ENCODE results near the gene ISCA1.
"Not testable (repeated sequence)": the region's sequence is repeated elsewhere in the genome, so short reads cannot be mapped to it uniquely, and the experiment has no call there.

ISCA1 gene

DNA sequence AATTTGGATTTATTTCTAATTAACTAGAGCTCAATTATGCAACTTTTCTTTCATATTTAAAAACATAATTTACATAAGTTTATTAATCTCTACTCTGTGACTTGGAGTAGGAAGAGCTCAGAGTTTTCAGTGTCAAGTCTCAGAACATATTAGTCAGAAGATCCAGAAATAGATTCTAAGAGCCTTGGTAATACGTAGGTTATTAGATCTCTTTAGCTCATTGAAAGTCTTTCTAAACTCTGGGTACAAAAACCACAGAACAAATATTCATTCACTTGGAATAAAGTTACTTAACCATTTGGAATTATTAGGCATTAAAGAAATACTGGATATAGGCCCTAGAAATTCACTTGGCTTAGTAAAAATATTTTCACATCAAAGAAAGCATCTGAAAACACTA is 26.3 kb upstream of the ISCA1 start:
- no peak for DNase-seq
- no peak overlapping the region for H3K27ac Mint-ChIP-seq
- H3K9me3 Mint-ChIP-seq = peaks cover 13% of the 10 kb centered on the region
- H3K4me3 Mint-ChIP-seq = no peak overlapping the region
- peaks cover 23% of the 10 kb centered on the region for H3K4me1 Mint-ChIP-seq
- H3K36me3 Mint-ChIP-seq (ENCODE audit: low read depth) = peaks cover 77% of the 10 kb centered on the region
- TF ChIP-seq, protein P1, sequence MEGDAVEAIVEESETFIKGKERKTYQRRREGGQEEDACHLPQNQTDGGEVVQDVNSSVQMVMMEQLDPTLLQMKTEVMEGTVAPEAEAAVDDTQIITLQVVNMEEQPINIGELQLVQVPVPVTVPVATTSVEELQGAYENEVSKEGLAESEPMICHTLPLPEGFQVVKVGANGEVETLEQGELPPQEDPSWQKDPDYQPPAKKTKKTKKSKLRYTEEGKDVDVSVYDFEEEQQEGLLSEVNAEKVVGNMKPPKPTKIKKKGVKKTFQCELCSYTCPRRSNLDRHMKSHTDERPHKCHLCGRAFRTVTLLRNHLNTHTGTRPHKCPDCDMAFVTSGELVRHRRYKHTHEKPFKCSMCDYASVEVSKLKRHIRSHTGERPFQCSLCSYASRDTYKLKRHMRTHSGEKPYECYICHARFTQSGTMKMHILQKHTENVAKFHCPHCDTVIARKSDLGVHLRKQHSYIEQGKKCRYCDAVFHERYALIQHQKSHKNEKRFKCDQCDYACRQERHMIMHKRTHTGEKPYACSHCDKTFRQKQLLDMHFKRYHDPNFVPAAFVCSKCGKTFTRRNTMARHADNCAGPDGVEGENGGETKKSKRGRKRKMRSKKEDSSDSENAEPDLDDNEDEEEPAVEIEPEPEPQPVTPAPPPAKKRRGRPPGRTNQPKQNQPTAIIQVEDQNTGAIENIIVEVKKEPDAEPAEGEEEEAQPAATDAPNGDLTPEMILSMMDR (IDR thresholded peaks at IDR 0.05) = no peak
- no peaks in the 10 kb centered on the region for H3K27me3 Mint-ChIP-seq (ENCODE audit: low read depth, poor library complexity)

DNA sequence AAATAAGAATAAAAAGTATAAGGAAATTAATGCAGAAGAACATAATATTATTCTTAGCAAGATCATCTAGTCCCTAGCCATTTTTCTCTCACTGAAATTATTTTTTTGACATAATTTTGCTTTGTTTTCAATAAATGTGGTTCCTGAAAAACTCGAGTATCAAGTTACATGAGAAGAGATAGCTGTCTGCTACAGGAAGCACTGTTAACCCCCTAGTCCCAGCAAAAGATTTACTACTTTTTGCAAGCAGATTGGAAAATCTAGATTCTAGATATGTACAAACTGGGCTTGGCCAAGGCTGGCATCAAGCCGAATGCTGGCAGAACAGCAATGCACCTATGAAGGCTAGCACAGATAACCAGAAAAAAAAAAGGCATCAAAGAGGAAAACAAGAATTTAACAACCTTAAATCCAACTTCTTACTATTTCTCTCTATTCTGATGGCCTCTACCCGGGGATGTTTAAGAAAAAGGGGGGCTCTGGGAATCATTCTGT is 21.9 kb upstream of the ISCA1 start:
- H3K27ac Mint-ChIP-seq = peak overlapping the region; percentile 87
- no peak for DNase-seq
- H3K36me3 Mint-ChIP-seq (ENCODE audit: low read depth) = peaks cover 57% of the 10 kb centered on the region
- TF ChIP-seq, protein P1 (IDR thresholded peaks at IDR 0.05) = no peak
- H3K9me3 Mint-ChIP-seq = no peaks in the 10 kb centered on the region
- peak overlapping the region; percentile 37 for H3K4me3 Mint-ChIP-seq
- H3K27me3 Mint-ChIP-seq (ENCODE audit: low read depth, poor library complexity) = no peaks in the 10 kb centered on the region
- peaks cover 38% of the 10 kb centered on the region for H3K4me1 Mint-ChIP-seq

DNA sequence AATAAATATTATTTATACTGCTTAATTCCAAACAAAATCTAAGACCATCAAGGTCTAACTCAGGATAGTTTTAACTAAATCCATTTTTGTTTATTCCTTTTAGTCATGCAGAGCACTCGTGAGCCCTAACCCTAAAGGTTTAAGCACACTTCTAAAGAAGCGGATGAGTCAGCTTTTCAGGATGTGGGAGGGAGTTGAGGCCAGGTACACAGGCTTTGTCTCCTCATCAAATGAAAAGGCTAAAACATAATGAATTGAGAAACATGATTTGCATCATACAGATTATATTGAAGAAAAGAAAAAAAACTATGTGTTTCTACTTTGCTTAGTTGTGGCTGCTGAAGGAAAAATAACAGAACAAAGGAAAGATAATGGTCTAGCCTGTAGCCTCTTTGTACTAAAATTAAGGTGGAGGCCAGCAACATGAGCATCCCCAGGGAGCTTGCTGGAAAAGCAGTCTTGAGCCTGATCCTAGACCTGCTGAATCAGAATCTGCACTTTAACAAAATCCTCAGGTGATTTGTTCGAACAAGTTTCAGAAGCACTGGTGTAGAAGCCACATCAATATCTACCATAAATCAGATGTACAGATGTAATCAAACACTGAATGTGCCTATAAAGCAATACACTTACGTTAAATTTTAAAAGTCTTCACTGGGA is 21.1 kb upstream of the ISCA1 start:
- peak overlapping the region; percentile 37 for H3K4me3 Mint-ChIP-seq
- TF ChIP-seq, protein P1 (IDR thresholded peaks at IDR 0.05) = no peak
- no peaks in the 10 kb centered on the region for H3K27me3 Mint-ChIP-seq (ENCODE audit: low read depth, poor library complexity)
- peak overlapping the region; percentile 86 for H3K27ac Mint-ChIP-seq
- no peaks in the 10 kb centered on the region for H3K9me3 Mint-ChIP-seq
- H3K4me1 Mint-ChIP-seq = peaks cover 38% of the 10 kb centered on the region
- peaks cover 51% of the 10 kb centered on the region for H3K36me3 Mint-ChIP-seq (ENCODE audit: low read depth)
- DNase-seq = no peak

DNA sequence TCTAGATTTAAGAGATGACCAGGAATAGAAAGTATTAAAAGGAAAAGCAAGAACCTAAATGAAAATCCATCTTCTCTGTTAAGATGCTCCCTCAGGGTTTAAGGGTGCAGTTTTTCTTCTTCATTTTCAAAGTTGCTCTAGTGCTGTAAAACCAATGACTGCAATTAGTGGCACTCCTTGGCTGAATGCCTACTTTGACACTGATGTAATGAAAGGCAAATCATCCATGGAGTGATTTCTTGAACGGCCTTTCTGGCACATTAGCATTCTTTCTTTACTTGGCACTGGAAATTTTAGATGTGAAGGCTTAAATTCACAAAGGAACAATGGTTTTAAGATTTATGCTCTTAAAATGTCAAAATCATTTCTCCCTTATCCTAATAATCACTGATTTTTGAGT is 19.3 kb upstream of the ISCA1 start:
- no peaks in the 10 kb centered on the region for H3K9me3 Mint-ChIP-seq
- H3K27ac Mint-ChIP-seq = peak overlapping the region; percentile 1
- no peak overlapping the region for H3K4me3 Mint-ChIP-seq
- no peak for DNase-seq
- H3K36me3 Mint-ChIP-seq (ENCODE audit: low read depth) = peaks cover 43% of the 10 kb centered on the region
- peaks cover 38% of the 10 kb centered on the region for H3K4me1 Mint-ChIP-seq
- H3K27me3 Mint-ChIP-seq (ENCODE audit: low read depth, poor library complexity) = no peaks in the 10 kb centered on the region
- TF ChIP-seq, protein P1 (IDR thresholded peaks at IDR 0.05) = no peak

DNA sequence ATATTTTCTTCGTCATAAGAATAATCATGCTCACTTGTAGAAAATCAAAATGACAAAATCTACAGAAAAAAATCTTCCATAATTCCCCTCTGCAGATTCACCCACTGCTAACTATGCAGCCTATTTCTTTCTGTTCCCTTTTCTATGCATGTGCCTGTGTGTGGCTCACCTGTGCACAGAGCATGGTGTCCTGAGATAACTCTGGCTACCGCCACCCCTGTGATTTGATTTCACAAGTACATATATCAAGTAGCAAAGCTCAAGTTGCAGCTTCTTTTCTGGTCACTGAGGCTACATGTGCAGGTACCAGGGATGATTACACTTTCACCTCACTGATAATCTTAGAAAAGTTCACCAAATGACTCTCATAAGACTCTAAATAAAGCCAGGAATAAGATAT is 18.4 kb upstream of the ISCA1 start:
- Mint-ChIP-seq H3K9me3 (no peaks in the 10 kb centered on the region), H3K4me1 (peaks cover 36% of the 10 kb centered on the region), H3K27me3 (ENCODE audit: low read depth, poor library complexity) (no peaks in the 10 kb centered on the region), H3K36me3 (ENCODE audit: low read depth) (peaks cover 33% of the 10 kb centered on the region), H3K4me3 (no peak overlapping the region), H3K27ac (no peak overlapping the region)
- no peak for DNase-seq
- TF ChIP-seq, protein P1 (IDR thresholded peaks at IDR 0.05) = no peak

DNA sequence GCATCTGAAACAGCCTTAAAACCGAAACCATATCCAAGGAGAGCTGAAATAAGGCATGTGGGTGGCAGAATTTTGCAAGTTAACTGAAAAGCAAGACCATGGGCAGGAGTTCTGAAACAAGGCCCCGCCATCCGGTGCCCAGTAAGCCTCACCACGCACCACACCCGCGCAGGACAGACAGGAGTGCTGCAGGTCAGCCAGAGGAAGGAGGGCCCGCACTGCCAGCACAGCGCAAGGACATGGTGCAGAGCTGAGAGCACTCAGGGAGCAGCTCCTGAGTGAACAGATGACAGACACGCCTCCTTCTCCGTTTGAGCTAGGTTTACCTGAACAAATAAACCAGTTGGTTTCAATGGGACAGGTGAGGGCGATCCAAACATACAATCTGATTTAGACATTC is 16.5 kb upstream of the ISCA1 start:
- Mint-ChIP-seq H3K27ac (no peak overlapping the region), H3K4me3 (no peak overlapping the region), H3K27me3 (ENCODE audit: low read depth, poor library complexity) (no peaks in the 10 kb centered on the region), H3K9me3 (no peaks in the 10 kb centered on the region), H3K36me3 (ENCODE audit: low read depth) (peaks cover 32% of the 10 kb centered on the region), H3K4me1 (peaks cover 17% of the 10 kb centered on the region)
- no peak for DNase-seq
- TF ChIP-seq, protein P1 (IDR thresholded peaks at IDR 0.05) = no peak

DNA sequence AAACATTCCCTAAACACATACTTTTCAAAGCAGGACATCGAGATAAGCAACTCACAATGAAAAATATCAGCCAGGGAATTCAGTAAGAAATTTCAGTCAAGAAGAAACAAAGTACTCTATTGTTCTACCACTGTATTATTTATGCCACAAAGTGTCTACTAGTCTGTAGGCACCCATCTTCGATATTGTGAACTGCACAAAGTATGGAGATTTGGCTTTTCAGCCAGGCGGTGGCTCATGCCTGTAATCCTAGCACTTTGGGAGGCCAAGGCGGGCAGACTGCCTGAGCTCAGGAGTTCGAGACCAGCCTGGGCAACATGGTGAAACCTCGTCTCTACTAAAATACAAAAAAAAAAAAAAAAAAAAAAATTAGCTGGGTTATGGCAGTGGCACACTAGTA is 8.0 kb upstream of the ISCA1 start:
- H3K27me3 Mint-ChIP-seq (ENCODE audit: low read depth, poor library complexity); H3K9me3 Mint-ChIP-seq; H3K4me3 Mint-ChIP-seq; H3K27ac Mint-ChIP-seq; DNase-seq; H3K36me3 Mint-ChIP-seq (ENCODE audit: low read depth): not testable (repeated sequence)
- H3K4me1 Mint-ChIP-seq = peaks cover 23% of the 10 kb centered on the region
